HCT116 (cell line): ENCODE results near the gene GLRB. TPM values are rescaled to one million over a fixed set of nuclear protein-coding genes. Genes with fewer than 3 reads are reported as not detected.
A peak's percentile ranks its signal among the peaks of the same experiment; 100 is the strongest.

Experiments
- ATAC-seq: fragments of 200-7000 bp; cut with Tn5 transposase; 2 replicates; pipeline ENCODE4 v1.9.1; 2020; ENCODE audit warnings: mild to moderate bottlenecking, moderate library complexity
- BruUV-seq: library from RNA; stranded (reverse); fragments of 400-500 nt; replicated peaks from 2 replicates; lab custom pipeline; 2021; lab: Mats Ljungman, UMichigan
- CTCF ChIA-PET: fragments of 300-600 bp; sonication (Branson Sonifier 250); formaldehyde crosslinking; loops from one replicate; lab custom pipeline; 2021; ENCODE audit warnings: antibody characterized with exemption; lab: Charles Lee
- POLR2A ChIA-PET: fragments of 300-600, 350-600 bp; sonication (Branson Sonifier 250); formaldehyde crosslinking; loops from one replicate; lab custom pipeline; 2021; ENCODE audit warnings: antibody characterized with exemption; lab: Charles Lee
- RAD21 ChIA-PET, 2 experiments: fragments of 300-600 bp; sonication (Branson Sonifier 250); formaldehyde crosslinking; loops; one replicate each; lab custom pipeline; 2023; ENCODE audit warnings: low total read pairs in 2 of 2; ENCODE audit not compliant: uncharacterized antibody in 2 of 2, unreplicated experiment in 2 of 2, low non-redundant PET in 1 of 2; lab: Charles Lee
- DNase-seq: peaks from one replicate; pipeline ENCODE4 v3.0.0-alpha.2; 2010; ENCODE audit warnings: low read depth, low spot score
- H2AFZ ChIP-seq: fragments of 200-600 bp; shearing (Covaris generic), sonication (generic); 2 replicates; pipeline ENCODE4 v1.6.1; 2017; ENCODE audit warnings: low read depth, mixed run types, mixed read lengths, antibody characterized with exemption, low read length; ENCODE audit not compliant: poor library complexity, severe bottlenecking
- H3K27ac ChIP-seq: 2 replicates; pipeline ENCODE4 v1.5.1; 2012; ENCODE audit warnings: low read depth, low read length
- H3K27me3 ChIP-seq: fragments of 200-600 bp; sonication (generic); 2 replicates; pipeline ENCODE4 v1.6.1; 2016; ENCODE audit warnings: mixed run types, low read length, mixed read lengths; ENCODE audit not compliant: insufficient read depth
- H3K36me3 ChIP-seq, 2 experiments: fragments of 200-500 bp in 1 of 2; fragments of 200-600 bp in 1 of 2; sonication (Bioruptor generic) in 1 of 2; sonication (generic) in 1 of 2; 2 replicates each; pipeline versions ENCODE4 v1.5.1 to v1.6.1; 2014 to 2016; ENCODE audit warnings: low read length in 2 of 2, inconsistent platforms in 1 of 2, mixed read lengths in 1 of 2, mixed run types in 1 of 2; ENCODE audit not compliant: insufficient read depth in 2 of 2, control insufficient read depth in 1 of 2
- H3K4me1 ChIP-seq, 2 experiments: fragments of 200-600 bp in 1 of 2; sonication (generic) in 1 of 2; 2 replicates each; pipeline versions ENCODE4 v1.5.1 to v1.6.1; 2012 to 2017; ENCODE audit warnings: low read length in 2 of 2, inconsistent platforms in 1 of 2, mild to moderate bottlenecking in 1 of 2, mixed read lengths in 1 of 2, mixed run types in 1 of 2, moderate library complexity in 1 of 2; ENCODE audit not compliant: insufficient read depth in 2 of 2, control insufficient read depth in 1 of 2
- H3K4me2 ChIP-seq: fragments of 200-600 bp; sonication (generic); 2 replicates; pipeline ENCODE4 v1.6.1; 2017; ENCODE audit warnings: mixed run types, low read length, mixed read lengths
- H3K4me3 ChIP-seq, 2 experiments: fragments of 200-600 bp in 1 of 2; sonication (generic) in 1 of 2; replicated peaks in 1 of 2; 2 replicates each; pipeline ENCODE4 v1.5.1; 2011 to 2016; ENCODE audit warnings: low read length in 2 of 2, control low read depth in 1 of 2, low read depth in 1 of 2, mild to moderate bottlenecking in 1 of 2, mixed read lengths in 1 of 2, mixed run types in 1 of 2
- H3K79me2 ChIP-seq: fragments of 200-600 bp; sonication (generic); 2 replicates; pipeline ENCODE4 v1.6.1; 2017; ENCODE audit warnings: mild to moderate bottlenecking, mixed run types, low read length, moderate library complexity, mixed read lengths; ENCODE audit not compliant: insufficient read depth
- H3K9ac ChIP-seq: fragments of 200-600 bp; sonication (generic); 2 replicates; pipeline ENCODE4 v1.6.1; 2016; ENCODE audit warnings: low read length, mixed read lengths
- H3K9me2 ChIP-seq: fragments of 200-600 bp; sonication (generic), shearing (Covaris generic); 2 replicates; pipeline ENCODE4 v1.6.1; 2017; ENCODE audit warnings: mixed run types, mild to moderate bottlenecking, moderate library complexity; ENCODE audit not compliant: insufficient read depth
- H3K9me3 ChIP-seq, 2 experiments: fragments of 200-500 bp in 1 of 2; fragments of 200-600 bp in 1 of 2; sonication (Bioruptor generic) in 1 of 2; sonication (generic) in 1 of 2; 2 replicates each; pipeline ENCODE4 v1.6.1; 2014 to 2017; ENCODE audit warnings: low read length in 2 of 2, mixed read lengths in 2 of 2, inconsistent platforms in 1 of 2, low read depth in 1 of 2, mild to moderate bottlenecking in 1 of 2, mixed run types in 1 of 2, moderate library complexity in 1 of 2; ENCODE audit not compliant: control insufficient read depth in 1 of 2, insufficient read depth in 1 of 2
- H4K20me1 ChIP-seq: fragments of 200-600 bp; sonication (generic), shearing (Covaris generic); 2 replicates; pipeline ENCODE4 v1.6.1; 2017; ENCODE audit warnings: mixed run types, mild to moderate bottlenecking, moderate library complexity; ENCODE audit not compliant: insufficient read depth
- CBX3 ChIP-seq: IDR thresholded peaks from 2 replicates; pipeline ENCODE4 v1.6.1; 2012; ENCODE audit warnings: low read depth
- CEBPB ChIP-seq: IDR thresholded peaks from 2 replicates; pipeline ENCODE4 v1.6.1; 2012; ENCODE audit warnings: low read depth
- CTCF ChIP-seq, 3 experiments: fragments of 200-600 bp in 1 of 3; sonication (generic) in 1 of 3; IDR thresholded peaks in 2 of 3; conservative IDR thresholded peaks in 1 of 3; 2 replicates each; pipeline ENCODE4 v1.5.1; 2012 to 2017; ENCODE audit warnings: low read depth in 2 of 3, low read length in 2 of 3, antibody characterized with exemption in 1 of 3, borderline replicate concordance in 1 of 3, control low read depth in 1 of 3, mild to moderate bottlenecking in 1 of 3, mixed read lengths in 1 of 3, mixed run types in 1 of 3, moderate library complexity in 1 of 3; ENCODE audit not compliant: insufficient read depth in 1 of 3
- FOSL1 ChIP-seq: IDR thresholded peaks from 2 replicates; pipeline ENCODE4 v1.6.1; 2012; ENCODE audit warnings: low read depth
- MAX ChIP-seq: IDR thresholded peaks from 2 replicates; pipeline ENCODE4 v1.6.1; 2012
- RAD21 ChIP-seq: IDR thresholded peaks from 2 replicates; pipeline ENCODE4 v1.6.1; 2012; ENCODE audit warnings: low read depth, mild to moderate bottlenecking
- REST ChIP-seq: IDR thresholded peaks from 2 replicates; pipeline ENCODE4 v1.6.1; 2012; ENCODE audit warnings: low read depth
- SP1 ChIP-seq: IDR thresholded peaks from 2 replicates; pipeline ENCODE4 v1.6.1; 2012; ENCODE audit warnings: low read depth
- SRF ChIP-seq: IDR thresholded peaks from 2 replicates; pipeline ENCODE4 v1.6.1; 2012; ENCODE audit warnings: low read depth
- YY1 ChIP-seq: IDR thresholded peaks from 2 replicates; pipeline ENCODE4 v1.6.1; 2011; ENCODE audit warnings: low read length, low read depth, moderate library complexity, mild to moderate bottlenecking; ENCODE audit not compliant: insufficient replicate concordance; ENCODE audit errors: extremely low read depth
- ZFX ChIP-seq: fragments of 450-650 bp; IDR thresholded peaks from 2 replicates; pipeline ENCODE4 v1.6.1; 2017
- intact Hi-C: fragments of 100-400 bp; cut with micrococcal nuclease; formaldehyde crosslinking; loops from 2 replicates; pipeline ENCODE4 v1.10.0; 2022
- total RNA-seq: library from RNA; stranded (reverse); gene quantifications from one replicate; pipeline ENCODE4 v1.2.1, GENCODE V29; 2021; ENCODE audit not compliant: unreplicated experiment

GLRB gene
- total RNA-seq, 1 experiment from 2014 or later: not detected

GRCh38 chr4:157220371-157220881 is 144.5 kb downstream of the GLRB start, which contains the start of gene GRIA2:
Gene GRIA2, plus strand, starts transcription at chr4:157220728. Its CDS starts 315 bp downstream, at chr4:157221043.
- Histone ChIP-seq H3K9me3 (no peaks in the 10 kb centered on the region), H3K4me1 (no peaks in the 10 kb centered on the region), H3K4me2 (no peak within 1 kb of the TSS), H3K27me3 (no peaks in the 10 kb centered on the region), H3K9ac (no peak within 1 kb of the TSS), H3K79me2 (no peaks in the 10 kb centered on the region), H2AFZ (no peak within 1 kb of the TSS), H3K4me3 (no peak within 1 kb of the TSS), H3K27ac (no peak within 1 kb of the TSS), H3K9me2 (no peaks in the 10 kb centered on the region), H4K20me1 (no peaks in the 10 kb centered on the region), H3K36me3 (no peaks in the 10 kb centered on the region)
- ChIA-PET CTCF (no interaction called here), POLR2A (no interaction called here), RAD21 (no interaction called here)
- no peak for DNase-seq
- ATAC-seq: no peak
- intact Hi-C loops: loop anchor here (10.0 kb wide), 1 partner anchor 294 kb away; no protein-coding TSS in a partner anchor
- peak; percentile 59 for TF ChIP-seq REST
- TF ChIP-seq CEBPB: no peak
- no TSS peak for BruUV-seq

GRCh38 chr4:157221426-157221894 is 145.5 kb downstream of the GLRB start:
- Histone ChIP-seq H3K9ac (no peak overlapping the region), H3K4me1 (no peaks in the 10 kb centered on the region), H4K20me1 (no peaks in the 10 kb centered on the region), H3K36me3 (no peaks in the 10 kb centered on the region), H3K4me3 (no peak overlapping the region), H3K27me3 (no peaks in the 10 kb centered on the region), H3K27ac (no peak overlapping the region), H2AFZ (no peak overlapping the region), H3K79me2 (no peaks in the 10 kb centered on the region), H3K9me3 (no peaks in the 10 kb centered on the region), H3K9me2 (no peaks in the 10 kb centered on the region), H3K4me2 (no peak overlapping the region)
- intact Hi-C loops: loop anchor here (10.0 kb wide), 1 partner anchor 293 kb away; no protein-coding TSS in a partner anchor
- ChIA-PET CTCF (no interaction called here), POLR2A (no interaction called here), RAD21 (no interaction called here)
- no TSS peak for BruUV-seq
- no peak for ATAC-seq
- DNase-seq: no peak
- TF ChIP-seq YY1 (no peak), CBX3 (no peak), ZFX (no peak), CEBPB (no peak), MAX (no peak), CTCF (IDR thresholded peaks at IDR 0.05 in 2 of 3, conservative IDR thresholded peaks at IDR 0.05 in 1 of 3; ENCODE audit: borderline replicate concordance in 1 of 3, insufficient read depth in 1 of 3, low read depth in 2 of 3, low read length in 2 of 3) (no peak), RAD21 (no peak), SP1 (no peak), SRF (no peak), FOSL1 (no peak)
